Tibial artery (tissue), 4 donors: ENCODE measurements around the gene TNS3.
"Not testable (repeated sequence)": the region's sequence is repeated elsewhere in the genome, so short reads cannot be mapped to it uniquely, and the experiment has no call there.

ENCODE experiments used
- DNase-seq, 2 donors: peaks; one replicate each; pipeline ENCODE4 v3.0.0-alpha.2; 2019
- H3K27ac ChIP-seq, 2 donors: fragments of 200-600 bp; sonication (generic) in 1 of 2; 1 replicate in 1 of 2; 2 replicates in 1 of 2; pipeline ENCODE4 v1.5.1; 2018 to 2019; ENCODE audit warnings: mild to moderate bottlenecking in 1 of 2
- H3K27me3 ChIP-seq, 2 donors: fragments of 200-600 bp; sonication (generic) in 1 of 2; one replicate each; pipeline versions ENCODE4 v1.5.1 to v1.6.0; 2016 to 2019
- H3K36me3 ChIP-seq, 3 donors: fragments of 200-600 bp; sonication (generic) in 2 of 3; one replicate each; pipeline ENCODE4 v1.5.1; 2016 to 2019; ENCODE audit warnings: mild to moderate bottlenecking in 2 of 3
- H3K4me1 ChIP-seq, 4 donors: fragments of 200-600 bp; sonication (generic) in 2 of 4; 1 replicate in 3 of 4; 2 replicates in 1 of 4; pipeline ENCODE4 v1.5.1; 2016 to 2019
- H3K4me3 ChIP-seq, 2 donors: fragments of 200-600 bp; sonication (generic) in 1 of 2; 1 replicate in 1 of 2; 2 replicates in 1 of 2; pipeline ENCODE4 v1.5.1; 2018 to 2019; ENCODE audit warnings: mild to moderate bottlenecking in 2 of 2
- H3K9me3 ChIP-seq, 3 donors: fragments of 200-600 bp; sonication (generic) in 1 of 3; one replicate each; pipeline ENCODE4 v1.5.1; 2016 to 2019
- CTCF ChIP-seq, 2 experiments: fragments of 200-600 bp in 1 of 2; fragments of 450-650 bp in 1 of 2; IDR thresholded peaks; one replicate each; pipeline ENCODE4 v1.5.1; 2017 to 2019; ENCODE audit warnings: antibody characterized with exemption in 2 of 2, mild to moderate bottlenecking in 1 of 2, moderate library complexity in 1 of 2
- intact Hi-C: fragments of 100-400 bp; cut with DNase I; formaldehyde crosslinking; loops from one replicate; pipeline ENCODE4 v1.15.0; 2023; ENCODE audit warnings: low total_unique reads

TNS3 gene

GRCh38 chr7:47470567-47471357 lies 111.1 kb downstream of the TNS3 start:
- no peak overlapping the region for H3K4me3 ChIP-seq
- no peak for TF ChIP-seq CTCF (IDR thresholded peaks at IDR 0.05)
- DNase-seq, result no peak

GRCh38 chr7:47469846-47470245 lies 112.1 kb downstream of the TNS3 start:
- H3K36me3 ChIP-seq, intact Hi-C loops, H3K27ac ChIP-seq, H3K27me3 ChIP-seq, H3K9me3 ChIP-seq, H3K4me3 ChIP-seq, DNase-seq: not testable (repeated sequence)
- H3K4me1 ChIP-seq, result peaks cover 0 to 10% (median 5%) of the 10 kb centered on the region in 4 donors

More at GRCh38 chr7:47470567-47471357, 111.1 kb downstream of the TNS3 start:
- Histone ChIP-seq H3K36me3 (no peaks in the 10 kb centered on the region), H3K9me3 (no peaks in the 10 kb centered on the region), H3K27me3 (no peaks in the 10 kb centered on the region), H3K27ac (no peak overlapping the region), H3K4me1 (peaks cover 0 to 19% (median 14%) of the 10 kb centered on the region in 4 donors)
- intact Hi-C loops, result no loop called here

- H3K36me3 ChIP-seq, result no peaks in the 10 kb centered on the region
- no peak for TF ChIP-seq CTCF (IDR thresholded peaks at IDR 0.05)
- DNase-seq, result no peak
- H3K4me1 ChIP-seq, result peaks cover 0 to 9% (median 3%) of the 10 kb centered on the region in 4 donors
- intact Hi-C loops, result no loop called here
- no peaks in the 10 kb centered on the region for H3K9me3 ChIP-seq
- no peaks in the 10 kb centered on the region for H3K27me3 ChIP-seq
- no peak overlapping the region for H3K4me3 ChIP-seq
- H3K27ac ChIP-seq, result no peak overlapping the region
These were observed 115.1 kb downstream of the TNS3 start for GRCh38 chr7:47466832-47467231.

- DNase-seq, result no peak
- intact Hi-C loops, result no loop called here
These were observed 116.7 kb downstream of the TNS3 start for GRCh38 chr7:47465191-47465590.

GRCh38 chr7:47464266-47464665 lies 117.6 kb downstream of the TNS3 start:
- intact Hi-C loops, result no loop called here
- Histone ChIP-seq H3K4me3 (no peak overlapping the region), H3K9me3 (no peaks in the 10 kb centered on the region), H3K27me3 (no peaks in the 10 kb centered on the region), H3K27ac (no peak overlapping the region), H3K36me3 (no peaks in the 10 kb centered on the region), H3K4me1 (peaks cover 0 to 23% (median 15%) of the 10 kb centered on the region in 4 donors)
- no peak for DNase-seq
- no peak for TF ChIP-seq CTCF (IDR thresholded peaks at IDR 0.05)

More at GRCh38 chr7:47465191-47465590, 116.7 kb downstream of the TNS3 start:
- no peak for TF ChIP-seq CTCF (IDR thresholded peaks at IDR 0.05)
- H3K4me1 ChIP-seq, result peaks cover 0 to 22% (median 14%) of the 10 kb centered on the region in 4 donors
- H3K36me3 ChIP-seq, result no peaks in the 10 kb centered on the region
- H3K27me3 ChIP-seq, result no peaks in the 10 kb centered on the region
- H3K4me3 ChIP-seq, result no peak overlapping the region
- H3K27ac ChIP-seq, result no peak overlapping the region
- H3K9me3 ChIP-seq, result no peaks in the 10 kb centered on the region

- intact Hi-C loops, result no loop called here
- peaks cover 0 to 41% (median 20%) of the 10 kb centered on the region in 4 donors for H3K4me1 ChIP-seq
- H3K9me3 ChIP-seq, result no peaks in the 10 kb centered on the region
- TF ChIP-seq CTCF (IDR thresholded peaks at IDR 0.05), result no peak
- H3K36me3 ChIP-seq, result no peaks in the 10 kb centered on the region
- peak overlapping the region in 1 of 2 donors; percentile 12 for H3K27ac ChIP-seq
- no peak for DNase-seq
- H3K27me3 ChIP-seq, result no peaks in the 10 kb centered on the region
- H3K4me3 ChIP-seq, result no peak overlapping the region
These were observed 120.2 kb downstream of the TNS3 start for GRCh38 chr7:47461746-47462145.
